Fibroblast of skin of right quadriceps (primary cell): ENCODE results near the gene IL18RAP.

ENCODE experiments used
- DNase-seq: peaks from one replicate; pipeline ENCODE4 v3.0.0-alpha.2; 2013

IL18RAP gene

GRCh38 chr2:102423368-102423767 lies 408 bp downstream of the IL18RAP start:
- DNase-seq, result no peak

- no peak for DNase-seq
Measured at GRCh38 chr2:102424754-102425153, 1.8 kb downstream of the IL18RAP start.

GRCh38 chr2:102425441-102426132 lies 2.6 kb downstream of the IL18RAP start:
- DNase-seq, result no peak

- DNase-seq, result no peak
Measured at GRCh38 chr2:102427249-102427648, 4.3 kb downstream of the IL18RAP start.

- no peak for DNase-seq
Measured at GRCh38 chr2:102428573-102428972, 5.6 kb downstream of the IL18RAP start.

- DNase-seq, result no peak
Measured at GRCh38 chr2:102432386-102432785, 9.4 kb downstream of the IL18RAP start.

GRCh38 chr2:102433973-102434654 lies 11.2 kb downstream of the IL18RAP start:
- no peak for DNase-seq

- DNase-seq, result no peak
Measured at GRCh38 chr2:102434655-102435381, 11.9 kb downstream of the IL18RAP start.

GRCh38 chr2:102435741-102436140 lies 12.8 kb downstream of the IL18RAP start:
- no peak for DNase-seq

- peak; percentile 47 for DNase-seq
Measured at GRCh38 chr2:102436323-102436722, 13.4 kb downstream of the IL18RAP start.

- peak; percentile 10 for DNase-seq
Measured at GRCh38 chr2:102437122-102437521, 14.2 kb downstream of the IL18RAP start.

- DNase-seq, result no peak
Measured at GRCh38 chr2:102438111-102438510, 15.2 kb downstream of the IL18RAP start.

GRCh38 chr2:102438578-102438977 lies 15.6 kb downstream of the IL18RAP start:
- DNase-seq, result no peak

- DNase-seq, result peak; percentile 69
Measured at GRCh38 chr2:102439065-102439695, 16.2 kb downstream of the IL18RAP start.

GRCh38 chr2:102442967-102443828 lies 20.2 kb downstream of the IL18RAP start:
- DNase-seq, result peak; percentile 29

- no peak for DNase-seq
Measured at GRCh38 chr2:102444233-102444632, 21.3 kb downstream of the IL18RAP start.

- no peak for DNase-seq
Measured at GRCh38 chr2:102446936-102447335, 24.0 kb downstream of the IL18RAP start.

- DNase-seq, result peak; percentile 36
Measured at GRCh38 chr2:102449370-102449974, 26.5 kb downstream of the IL18RAP start.

- DNase-seq, result no peak
Measured at GRCh38 chr2:102451968-102452367, 29.0 kb downstream of the IL18RAP start.

GRCh38 chr2:102453501-102453900 lies 30.5 kb downstream of the IL18RAP start:
- no peak for DNase-seq

GRCh38 chr2:102455061-102455670 lies 32.2 kb downstream of the IL18RAP start:
- no peak for DNase-seq
